ENCODE measurements around the gene VPS8.
"Not testable (repeated sequence)": the region's sequence is repeated elsewhere in the genome, so short reads cannot be mapped to it uniquely, and the experiment has no call there.

The VPS8 gene

GRCh38 chr3:184977796-184978195 lies 165.8 kb downstream of the VPS8 start:
- DNase-seq (ENCODE audit: low read depth, low spot score), result no peak

GRCh38 chr3:184981071-184981470 lies 169.1 kb downstream of the VPS8 start:
- no peak for DNase-seq (ENCODE audit: low read depth, low spot score)

GRCh38 chr3:184982076-184982475 lies 170.1 kb downstream of the VPS8 start:
- DNase-seq (ENCODE audit: low read depth, low spot score), result no peak

- no peak for DNase-seq (ENCODE audit: low read depth, low spot score)
Observed at GRCh38 chr3:184985586-184985985, 173.6 kb downstream of the VPS8 start.

GRCh38 chr3:184986366-184986889 lies 174.5 kb downstream of the VPS8 start:
- DNase-seq (ENCODE audit: low read depth, low spot score), result no peak

GRCh38 chr3:184993394-184993793 lies 181.4 kb downstream of the VPS8 start:
- DNase-seq (ENCODE audit: low read depth, low spot score), result no peak

- DNase-seq (ENCODE audit: low read depth, low spot score), result not testable (repeated sequence)
Observed at GRCh38 chr3:185003876-185004275, 191.9 kb downstream of the VPS8 start.

- no peak for DNase-seq (ENCODE audit: low read depth, low spot score)
Observed at GRCh38 chr3:185009650-185010049, 197.7 kb downstream of the VPS8 start.

GRCh38 chr3:185017584-185017983 lies 205.6 kb downstream of the VPS8 start:
- not testable (repeated sequence) for DNase-seq (ENCODE audit: low read depth, low spot score)

- not testable (repeated sequence) for DNase-seq (ENCODE audit: low read depth, low spot score)
Observed at GRCh38 chr3:185017996-185018395, 206.0 kb downstream of the VPS8 start.

- DNase-seq (ENCODE audit: low read depth, low spot score), result no peak
Observed at GRCh38 chr3:185021256-185021655, 209.3 kb downstream of the VPS8 start.

- DNase-seq (ENCODE audit: low read depth, low spot score), result no peak
Observed at GRCh38 chr3:185024406-185024805, 212.4 kb downstream of the VPS8 start.

- no peak for DNase-seq (ENCODE audit: low read depth, low spot score)
Observed at GRCh38 chr3:185024966-185025365, 213.0 kb downstream of the VPS8 start.

- DNase-seq (ENCODE audit: low read depth, low spot score), result no peak
Observed at GRCh38 chr3:185028121-185028520, 216.2 kb downstream of the VPS8 start.

- DNase-seq (ENCODE audit: low read depth, low spot score), result no peak
Observed at GRCh38 chr3:185029086-185029485, 217.1 kb downstream of the VPS8 start.

- DNase-seq (ENCODE audit: low read depth, low spot score), result no peak
Observed at GRCh38 chr3:185030399-185030798, 218.4 kb downstream of the VPS8 start.

GRCh38 chr3:185030951-185031350 lies 219.0 kb downstream of the VPS8 start:
- DNase-seq (ENCODE audit: low read depth, low spot score), result no peak

- DNase-seq (ENCODE audit: low read depth, low spot score), result no peak
Observed at GRCh38 chr3:185037801-185038200, 225.8 kb downstream of the VPS8 start.

- no peak for DNase-seq (ENCODE audit: low read depth, low spot score)
Observed at GRCh38 chr3:185040425-185040824, 228.5 kb downstream of the VPS8 start.

GRCh38 chr3:185041540-185041939 lies 229.6 kb downstream of the VPS8 start:
- DNase-seq (ENCODE audit: low read depth, low spot score), result no peak

GRCh38 chr3:185042312-185043050 lies 230.5 kb downstream of the VPS8 start:
- no peak for DNase-seq (ENCODE audit: low read depth, low spot score)

GRCh38 chr3:185046164-185046515 lies 234.2 kb downstream of the VPS8 start:
- DNase-seq (ENCODE audit: low read depth, low spot score), result no peak

- DNase-seq (ENCODE audit: low read depth, low spot score), result no peak
Observed at GRCh38 chr3:185046603-185047002, 234.6 kb downstream of the VPS8 start.

- no peak for DNase-seq (ENCODE audit: low read depth, low spot score)
Observed at GRCh38 chr3:185049710-185050109, 237.7 kb downstream of the VPS8 start.
